BJ (cell line): ENCODE measurements around the gene PRAMEF20. TPM values are rescaled to one million over a fixed set of nuclear protein-coding genes. Genes with fewer than 3 reads are reported as not detected.

Experiments used
- CTCF ChIA-PET: fragments of 350-600 bp; formaldehyde crosslinking; extraction: SDS; loops from one replicate; lab custom pipeline; 2021; ENCODE audit warnings: antibody characterized with exemption, inconsistent platforms; lab: Yijun Ruan, JAX
- POLR2A ChIA-PET: fragments of 300-600 bp; sonication (Branson Sonifier 250); formaldehyde crosslinking; extraction: SDS; loops from one replicate; lab custom pipeline; 2021; ENCODE audit warnings: antibody characterized with exemption; lab: Charles Lee
- DNase-seq: peaks from one replicate; pipeline ENCODE4 v3.0.0-alpha.2; 2011; ENCODE audit warnings: low read depth
- H3K27me3 ChIP-seq: 2 replicates; pipeline ENCODE4 v1.6.0; 2011; ENCODE audit warnings: low read length; ENCODE audit not compliant: control insufficient read depth, insufficient read depth
- H3K36me3 ChIP-seq: 2 replicates; pipeline ENCODE4 v1.5.1; 2011; ENCODE audit warnings: low read length; ENCODE audit not compliant: control insufficient read depth, insufficient read depth
- H3K4me3 ChIP-seq: 2 replicates; pipeline ENCODE4 v1.5.1; 2011; ENCODE audit warnings: low read depth, mild to moderate bottlenecking, control low read depth, low read length
- polyA plus RNA-seq: library from polyadenylated mRNA; depleted of rRNA; stranded (reverse); fragments of >200 nt; gene quantifications from 2 replicates; pipeline ENCODE4 v1.2.3, GENCODE V29; 2011
- TF ChIP-seq, protein P1 (sequence below): IDR thresholded peaks from 2 replicates; pipeline ENCODE4 v1.5.1; 2011; ENCODE audit warnings: low read depth, mild to moderate bottlenecking, control low read depth, inconsistent platforms, low read length, moderate library complexity; ENCODE audit not compliant: insufficient read depth

The PRAMEF20 gene
- polyA plus RNA-seq, 1 experiment = not detected

DNA sequence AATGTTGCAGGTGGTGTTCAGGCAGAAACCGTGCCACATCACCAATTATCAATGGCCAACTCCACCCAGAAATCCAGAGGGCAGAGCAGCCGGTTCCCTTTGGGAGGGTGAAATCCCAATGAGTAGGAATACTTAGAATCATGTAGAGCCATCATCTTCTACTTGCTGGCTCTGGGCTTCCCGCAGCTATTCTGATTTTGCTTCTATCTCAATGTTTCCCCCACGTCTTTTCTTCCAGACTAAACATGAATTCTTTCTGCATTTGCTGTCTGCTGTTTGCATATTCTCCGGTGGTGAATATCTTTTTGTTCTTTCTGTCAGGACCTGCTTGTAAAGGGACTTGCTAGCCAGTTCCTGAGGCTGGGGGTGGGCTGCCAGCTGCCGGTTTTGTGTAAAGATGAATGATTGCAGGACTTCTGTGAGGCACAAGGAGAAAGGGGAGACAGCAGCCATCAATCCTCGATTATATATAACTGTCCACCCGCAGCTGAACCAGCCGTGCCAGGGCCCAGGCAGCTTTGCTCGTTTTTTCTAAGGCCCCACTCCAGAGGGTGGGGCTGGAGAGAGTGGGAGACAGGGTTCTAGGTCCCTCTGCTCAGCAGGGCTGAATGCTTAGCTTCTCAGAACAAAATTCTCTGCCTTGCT is 33.2 kb downstream of the PRAMEF20 start:
- no peak overlapping the region for H3K4me3 ChIP-seq
- CTCF ChIA-PET = no interaction called here
- no peaks in the 10 kb centered on the region for H3K27me3 ChIP-seq
- TF ChIP-seq, protein P1, sequence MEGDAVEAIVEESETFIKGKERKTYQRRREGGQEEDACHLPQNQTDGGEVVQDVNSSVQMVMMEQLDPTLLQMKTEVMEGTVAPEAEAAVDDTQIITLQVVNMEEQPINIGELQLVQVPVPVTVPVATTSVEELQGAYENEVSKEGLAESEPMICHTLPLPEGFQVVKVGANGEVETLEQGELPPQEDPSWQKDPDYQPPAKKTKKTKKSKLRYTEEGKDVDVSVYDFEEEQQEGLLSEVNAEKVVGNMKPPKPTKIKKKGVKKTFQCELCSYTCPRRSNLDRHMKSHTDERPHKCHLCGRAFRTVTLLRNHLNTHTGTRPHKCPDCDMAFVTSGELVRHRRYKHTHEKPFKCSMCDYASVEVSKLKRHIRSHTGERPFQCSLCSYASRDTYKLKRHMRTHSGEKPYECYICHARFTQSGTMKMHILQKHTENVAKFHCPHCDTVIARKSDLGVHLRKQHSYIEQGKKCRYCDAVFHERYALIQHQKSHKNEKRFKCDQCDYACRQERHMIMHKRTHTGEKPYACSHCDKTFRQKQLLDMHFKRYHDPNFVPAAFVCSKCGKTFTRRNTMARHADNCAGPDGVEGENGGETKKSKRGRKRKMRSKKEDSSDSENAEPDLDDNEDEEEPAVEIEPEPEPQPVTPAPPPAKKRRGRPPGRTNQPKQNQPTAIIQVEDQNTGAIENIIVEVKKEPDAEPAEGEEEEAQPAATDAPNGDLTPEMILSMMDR = no peak
- no peaks in the 10 kb centered on the region for H3K36me3 ChIP-seq
- no peak for DNase-seq
- POLR2A ChIA-PET = no interaction called here

DNA sequence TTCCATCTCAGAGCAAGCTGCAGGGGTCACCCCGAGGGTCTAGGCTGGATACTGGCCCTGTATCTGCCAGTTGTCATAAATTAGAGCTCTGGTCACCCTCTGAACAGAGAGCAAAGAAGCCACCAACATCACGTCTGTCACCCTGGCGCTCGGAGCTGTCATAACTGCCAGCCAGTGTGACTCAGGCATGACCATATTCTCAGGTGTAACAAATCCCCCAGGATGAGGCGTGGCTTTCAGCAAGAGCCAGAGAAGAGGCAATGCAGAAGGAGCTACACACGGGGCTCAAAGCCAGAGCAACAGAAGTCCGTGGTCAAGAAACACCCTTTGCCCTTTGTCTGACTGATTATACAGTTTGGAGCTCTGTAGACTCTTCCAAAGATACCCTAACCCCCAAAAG is 40.0 kb downstream of the PRAMEF20 start:
- POLR2A ChIA-PET = no interaction called here
- H3K27me3 ChIP-seq = no peaks in the 10 kb centered on the region
- CTCF ChIA-PET = no interaction called here
- no peak for DNase-seq
- TF ChIP-seq, protein P1 = no peak
- H3K36me3 ChIP-seq = no peaks in the 10 kb centered on the region
- no peak overlapping the region for H3K4me3 ChIP-seq

DNA sequence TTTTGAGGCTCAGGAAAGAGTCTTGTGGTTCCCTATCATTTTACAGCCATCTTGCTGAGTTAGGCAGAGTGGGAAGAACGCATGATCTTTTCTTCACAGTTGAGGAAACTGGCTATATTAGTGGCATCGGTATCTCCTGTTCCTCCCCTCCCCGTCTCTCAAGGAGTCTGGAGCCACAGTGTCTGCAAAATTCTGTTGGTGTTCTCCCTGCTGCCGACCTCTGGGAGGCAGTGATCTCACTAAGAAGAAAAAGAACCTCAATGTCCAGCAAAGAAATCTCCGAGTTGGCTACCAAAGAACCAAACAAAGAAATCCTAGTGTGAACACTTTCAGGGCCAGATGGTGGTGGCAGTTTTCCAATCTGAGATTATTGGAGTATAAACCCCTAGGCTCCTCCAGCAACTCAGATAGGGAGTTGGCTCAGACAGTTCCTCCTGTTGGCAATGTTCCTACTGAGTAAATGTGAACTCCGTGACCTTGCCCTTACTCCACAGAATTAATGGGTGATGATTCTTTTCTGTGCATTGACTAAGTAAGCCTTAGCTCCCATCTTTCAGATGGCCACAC is 41.2 kb downstream of the PRAMEF20 start:
- Histone ChIP-seq H3K36me3 (no peaks in the 10 kb centered on the region), H3K27me3 (no peaks in the 10 kb centered on the region), H3K4me3 (no peak overlapping the region)
- POLR2A ChIA-PET = no interaction called here
- DNase-seq = no peak
- TF ChIP-seq, protein P1 = no peak
- CTCF ChIA-PET = no interaction called here

DNA sequence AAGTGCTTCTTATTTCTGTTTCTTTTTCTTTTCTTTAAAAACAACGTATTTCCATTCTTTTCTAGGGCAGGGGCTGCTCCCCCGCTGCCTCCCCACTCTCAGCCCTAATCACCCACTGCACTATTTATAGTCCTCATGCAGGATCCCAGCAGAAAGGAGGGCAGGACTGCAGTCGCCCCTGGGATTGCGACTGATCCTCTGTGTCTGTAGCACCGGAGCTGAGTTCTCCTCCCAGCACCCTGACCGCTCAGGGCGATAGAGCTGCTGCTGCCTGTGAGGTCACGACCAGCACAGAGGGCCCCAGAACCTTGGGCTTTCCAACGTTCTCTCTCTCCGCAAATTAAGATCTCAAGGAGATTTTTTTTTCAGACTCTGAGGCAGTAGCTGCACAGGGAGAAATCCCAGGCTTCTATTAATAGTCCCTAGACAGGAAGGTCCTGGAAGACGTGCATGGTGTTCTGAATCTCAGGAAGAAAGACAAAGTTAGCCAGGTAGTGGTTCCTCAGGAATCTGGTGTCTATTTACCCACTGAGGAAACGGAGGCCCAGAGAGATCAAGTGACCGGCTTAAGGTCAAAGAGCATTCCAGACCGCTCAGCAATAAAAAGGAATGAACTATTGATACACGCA is 46.8 kb downstream of the PRAMEF20 start:
- Histone ChIP-seq H3K27me3 (no peaks in the 10 kb centered on the region), H3K36me3 (no peaks in the 10 kb centered on the region), H3K4me3 (no peak overlapping the region)
- TF ChIP-seq, protein P1 = no peak
- POLR2A ChIA-PET = no interaction called here
- no peak for DNase-seq
- CTCF ChIA-PET = no interaction called here

DNA sequence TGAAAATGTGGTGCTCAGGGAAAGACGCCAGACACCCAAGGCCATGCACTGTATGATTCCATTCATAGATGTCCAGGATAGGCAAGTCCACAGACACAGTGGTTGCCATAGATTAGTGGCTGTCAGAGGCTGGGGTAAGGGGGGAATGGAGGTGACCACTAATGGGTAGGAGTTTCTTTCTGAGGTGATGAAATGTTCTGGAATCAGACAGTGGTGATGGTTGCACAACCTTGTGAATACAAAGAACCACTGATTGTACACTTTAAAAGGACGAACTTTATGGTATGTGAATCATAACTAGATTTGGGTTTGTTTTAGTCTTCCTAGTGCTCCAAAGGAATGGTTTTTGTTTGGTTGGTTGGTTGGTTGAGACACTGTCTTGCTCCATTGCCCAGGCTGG is 51.7 kb downstream of the PRAMEF20 start:
- H3K27me3 ChIP-seq = no peaks in the 10 kb centered on the region
- POLR2A ChIA-PET = no interaction called here
- CTCF ChIA-PET = no interaction called here
- H3K4me3 ChIP-seq = no peak overlapping the region
- TF ChIP-seq, protein P1 = no peak
- no peak for DNase-seq
- H3K36me3 ChIP-seq = no peaks in the 10 kb centered on the region
